GM19438 (cell line): ENCODE data around the gene HBE1.
A peak's percentile ranks its signal among the peaks of the same experiment; 100 is the strongest.

ENCODE experiments used
- ATAC-seq: cut with Tn5 transposase; IDR thresholded peaks from one replicate; pipeline ENCODE4 v1.9.1; 2021; ENCODE audit warnings: low read depth; ENCODE audit not compliant: unreplicated experiment

The HBE1 gene

DNA sequence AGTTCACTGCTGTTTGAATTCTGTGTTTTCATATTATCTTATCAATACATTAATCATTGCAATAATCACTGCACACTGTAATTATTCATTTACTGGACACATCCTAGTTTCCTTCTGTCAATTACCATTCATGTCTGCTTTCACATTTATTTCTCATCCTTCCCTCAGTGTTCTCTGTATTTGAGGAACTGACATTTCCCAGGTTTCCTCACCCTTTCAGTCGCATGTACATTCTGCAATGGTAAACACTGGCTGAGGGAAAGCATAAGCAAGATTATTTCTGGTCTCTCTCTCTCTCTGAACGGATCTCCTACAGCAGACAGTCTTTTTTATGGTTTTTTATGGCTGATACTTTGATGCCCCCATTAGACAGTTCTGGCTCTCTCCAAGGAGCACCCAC is 31.3 kb downstream of the HBE1 start:
- ATAC-seq: no peak

DNA sequence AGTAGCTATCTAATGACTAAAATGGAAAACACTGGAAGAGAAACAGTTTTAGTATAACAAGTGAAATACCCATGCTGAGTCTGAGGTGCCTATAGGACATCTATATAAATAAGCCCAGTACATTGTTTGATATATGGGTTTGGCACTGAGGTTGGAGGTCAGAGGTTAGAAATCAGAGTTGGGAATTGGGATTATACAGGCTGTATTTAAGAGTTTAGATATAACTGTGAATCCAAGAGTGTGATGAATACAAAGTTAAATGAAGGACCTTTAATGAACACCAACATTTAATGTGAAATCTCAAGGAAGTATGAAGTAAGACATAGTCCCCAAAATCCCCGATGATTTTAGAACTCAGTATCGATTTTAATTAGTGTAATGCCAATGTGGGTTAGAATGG is 32.3 kb downstream of the HBE1 start:
- no peak for ATAC-seq

DNA sequence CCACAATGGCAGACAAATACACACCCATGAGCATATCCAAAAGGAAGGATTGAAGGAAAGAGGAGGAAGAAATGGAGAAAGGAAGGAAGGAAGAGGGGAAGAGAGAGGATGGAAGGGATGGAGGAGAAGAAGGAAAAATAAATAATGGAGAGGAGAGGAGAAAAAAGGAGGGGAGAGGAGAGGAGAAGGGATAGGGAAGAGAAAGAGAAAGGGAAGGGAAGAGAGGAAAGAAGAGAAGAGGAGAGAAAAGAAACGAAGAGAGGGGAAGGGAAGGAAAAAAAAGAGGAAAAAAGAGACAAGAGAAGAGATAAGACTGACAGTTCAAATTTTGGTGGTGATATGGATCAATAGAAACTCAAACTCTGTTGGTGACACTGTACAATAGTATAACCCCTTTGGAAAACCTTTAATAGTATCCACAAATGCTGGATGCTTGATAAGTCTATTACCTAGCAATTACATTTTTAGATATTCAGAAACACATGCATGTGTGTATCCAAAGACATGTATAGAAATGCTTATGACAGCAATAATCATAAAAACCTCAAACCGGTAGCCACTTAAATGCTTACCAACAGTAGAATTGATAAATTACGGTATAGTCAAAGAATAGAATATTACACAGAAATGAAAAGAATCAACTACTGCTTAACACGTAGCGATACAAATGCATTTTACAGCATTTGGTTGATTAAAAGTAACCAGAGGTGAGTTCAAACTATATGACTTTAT is 34.2 kb downstream of the HBE1 start:
- no peak for ATAC-seq

DNA sequence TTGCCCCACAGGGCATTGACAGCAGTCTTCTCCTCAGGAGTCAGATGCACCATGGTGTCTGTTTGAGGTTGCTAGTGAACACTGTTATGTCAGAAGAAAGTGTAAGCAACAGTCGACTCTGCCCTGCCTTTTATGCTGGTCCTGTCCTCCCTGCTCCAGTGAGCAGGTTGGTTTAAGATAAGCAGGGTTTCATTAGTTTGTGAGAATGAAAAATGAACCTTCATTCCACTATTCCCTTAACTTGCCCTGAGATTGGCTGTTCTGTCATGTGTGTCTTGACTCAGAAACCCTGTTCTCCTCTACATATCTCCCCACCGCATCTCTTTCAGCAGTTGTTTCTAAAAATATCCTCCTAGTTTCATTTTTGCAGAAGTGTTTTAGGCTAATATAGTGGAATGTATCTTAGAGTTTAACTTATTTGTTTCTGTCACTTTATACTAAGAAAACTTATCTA is 35.3 kb downstream of the HBE1 start, which contains the start of gene HBD:
TSS of gene HBD (minus strand) at position 103 of the 454 bp plus-strand sequence. CDS start at position 53, 50 bp downstream.
- peak; percentile 89 for ATAC-seq

DNA sequence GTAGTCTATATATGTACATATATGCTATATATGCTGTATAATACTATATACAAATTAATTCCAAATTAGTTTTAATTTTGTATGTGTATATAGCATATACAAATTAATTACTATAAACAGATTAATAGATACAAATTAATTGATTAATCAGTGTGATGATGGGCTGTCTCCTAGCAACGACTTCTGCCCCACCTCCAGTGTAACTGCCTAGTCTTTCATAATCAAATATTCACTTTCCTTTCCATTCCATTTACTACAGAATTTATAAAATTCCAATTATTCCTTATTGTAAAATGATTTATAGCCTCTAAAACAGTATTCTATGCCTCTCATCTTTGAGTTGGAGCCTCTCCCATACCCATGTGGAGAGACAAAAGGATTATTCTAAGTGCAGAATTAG is 36.4 kb downstream of the HBE1 start:
- ATAC-seq: no peak

DNA sequence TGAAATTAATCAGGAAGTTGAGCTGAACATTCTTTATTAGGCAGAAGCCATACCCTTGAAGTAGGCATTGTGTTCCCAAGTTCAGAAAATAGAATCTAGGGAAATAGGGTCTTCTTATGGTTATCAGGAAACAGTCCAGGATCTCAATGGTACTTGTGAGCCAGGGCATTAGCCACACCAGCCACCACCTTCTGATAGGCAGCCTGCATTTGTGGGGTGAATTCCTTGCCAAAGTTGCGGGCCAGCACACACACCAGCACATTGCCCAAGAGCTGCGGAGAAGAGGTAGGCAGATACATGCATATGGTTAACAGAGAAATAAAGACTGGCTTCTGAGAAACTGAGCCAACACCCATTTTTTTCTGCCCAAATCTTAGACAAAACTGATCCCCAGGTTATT is 36.9 kb downstream of the HBE1 start:
- no peak for ATAC-seq

DNA sequence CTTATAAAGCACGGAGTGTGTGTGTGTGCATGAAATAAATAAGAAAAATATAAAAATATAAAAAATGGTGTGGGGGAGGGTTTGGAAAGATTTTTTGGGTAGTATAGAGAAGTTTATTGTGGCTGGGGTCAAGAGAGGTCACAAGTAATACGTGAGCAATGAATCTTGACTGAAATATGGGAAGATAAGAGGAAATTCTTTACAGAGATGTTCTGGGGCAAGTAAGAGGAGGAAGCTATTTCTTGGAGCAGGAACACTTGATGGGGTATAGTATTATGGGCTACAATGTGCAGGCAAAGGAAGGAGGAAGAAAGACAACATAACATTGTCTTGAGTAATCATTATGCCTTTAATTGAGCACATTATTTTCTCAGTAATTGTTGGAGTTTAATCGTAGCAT is 37.6 kb downstream of the HBE1 start:
- ATAC-seq: no peak

DNA sequence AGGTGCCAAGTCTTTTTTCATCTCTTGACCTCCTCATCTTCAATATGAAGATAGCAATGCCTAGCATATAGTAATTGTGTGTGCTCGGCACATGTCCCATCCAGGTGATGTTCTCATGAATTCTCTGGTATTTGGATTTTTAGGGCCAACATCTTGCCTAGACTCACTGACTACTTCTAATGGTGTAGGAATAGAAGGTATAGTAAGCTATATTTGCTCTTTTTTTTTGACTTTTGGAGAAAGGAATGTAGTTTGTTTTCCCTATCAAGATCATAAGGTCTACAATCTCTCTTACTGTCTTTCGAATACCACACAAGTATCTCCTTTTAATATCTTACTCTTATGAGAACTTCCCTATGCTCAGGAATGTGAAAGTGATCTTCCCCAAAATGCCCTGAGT is 38.6 kb downstream of the HBE1 start:
- ATAC-seq: no peak

DNA sequence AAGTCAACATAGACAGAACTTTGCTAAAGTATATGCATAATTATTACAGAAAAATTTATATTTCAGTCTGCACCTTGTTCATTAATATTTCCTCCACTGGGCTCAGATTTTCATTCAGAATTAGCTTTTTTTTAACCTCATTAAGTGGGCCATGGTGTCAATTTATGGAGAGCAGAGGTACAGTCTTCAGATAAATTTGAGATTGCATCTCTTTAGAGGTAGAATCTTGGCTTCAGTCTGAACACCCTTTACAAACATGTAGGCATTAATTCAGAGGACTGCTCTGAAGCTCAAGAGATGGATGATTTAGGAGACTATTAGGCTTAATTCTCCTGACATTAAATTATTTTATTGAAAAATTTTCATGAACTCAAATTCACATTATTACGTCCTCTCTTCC is 39.5 kb downstream of the HBE1 start:
- no peak for ATAC-seq

DNA sequence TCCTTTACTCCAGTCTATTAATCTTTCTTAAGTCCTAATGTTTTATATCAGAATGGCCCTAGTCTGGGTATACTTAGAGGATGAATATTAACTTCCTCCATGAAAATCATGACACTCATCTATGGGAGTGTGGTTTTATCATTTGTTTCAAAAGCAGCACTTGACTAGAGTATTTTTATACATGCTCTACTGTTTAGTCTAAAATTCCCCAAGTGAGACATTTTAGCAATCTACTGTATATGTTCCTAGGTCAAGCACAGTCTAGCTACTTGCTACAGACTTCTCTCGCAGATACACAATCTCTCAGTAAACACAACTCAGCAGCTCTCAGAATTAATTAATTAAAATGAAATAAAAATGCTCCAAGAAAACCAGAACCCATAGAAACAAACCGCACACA is 39.9 kb downstream of the HBE1 start:
- ATAC-seq: no peak

DNA sequence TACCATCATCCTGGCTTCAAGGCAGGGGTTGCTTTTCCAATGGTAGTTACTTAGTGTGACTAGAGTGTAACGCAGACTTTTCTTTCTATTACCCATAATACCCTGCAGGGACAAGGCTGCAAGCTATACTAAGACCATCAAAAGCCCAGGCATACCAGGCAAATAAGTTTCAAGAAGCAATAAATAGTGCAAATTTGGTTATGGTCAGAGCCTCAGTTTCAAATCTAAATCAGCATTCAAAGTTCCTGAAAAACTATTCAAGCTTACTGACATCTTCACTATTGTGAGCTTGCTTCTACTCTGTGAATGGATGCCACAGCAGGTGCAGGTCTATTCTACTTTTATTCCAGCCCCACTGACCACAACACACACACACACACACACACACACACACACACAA is 40.4 kb downstream of the HBE1 start:
- ATAC-seq: no peak

DNA sequence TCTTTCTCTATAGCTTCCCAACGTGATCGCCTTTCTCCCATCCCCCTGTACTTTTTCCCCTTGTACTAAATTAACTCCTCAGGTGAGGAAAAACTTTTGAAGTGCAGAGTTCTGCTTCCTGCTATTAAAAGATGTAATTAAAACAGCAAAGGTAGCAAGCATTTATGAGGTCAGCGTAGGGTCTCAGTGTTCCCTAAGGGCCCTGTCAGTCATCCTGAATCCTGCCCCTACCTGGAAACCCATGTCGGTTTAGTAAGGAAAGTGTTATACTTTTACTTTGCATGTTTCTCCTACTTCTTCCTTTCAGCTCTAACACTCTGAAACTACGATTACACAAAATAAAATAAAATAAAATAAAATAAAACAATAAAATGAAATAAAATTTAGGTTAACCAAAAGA is 41.6 kb downstream of the HBE1 start:
- no peak for ATAC-seq

DNA sequence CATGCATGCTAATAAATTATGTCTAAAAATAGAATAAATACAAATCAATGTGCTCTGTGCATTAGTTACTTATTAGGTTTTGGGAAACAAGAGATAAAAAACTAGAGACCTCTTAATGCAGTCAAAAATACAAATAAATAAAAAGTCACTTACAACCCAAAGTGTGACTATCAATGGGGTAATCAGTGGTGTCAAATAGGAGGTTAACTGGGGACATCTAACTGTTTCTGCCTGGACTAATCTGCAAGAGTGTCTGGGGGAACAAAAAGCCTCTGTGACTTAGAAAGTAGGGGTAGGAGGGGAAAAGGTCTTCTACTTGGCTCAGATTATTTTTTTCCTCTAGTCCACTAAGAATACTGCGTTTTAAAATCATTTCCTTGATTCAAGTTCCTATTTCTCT is 42.1 kb downstream of the HBE1 start:
- ATAC-seq: no peak

DNA sequence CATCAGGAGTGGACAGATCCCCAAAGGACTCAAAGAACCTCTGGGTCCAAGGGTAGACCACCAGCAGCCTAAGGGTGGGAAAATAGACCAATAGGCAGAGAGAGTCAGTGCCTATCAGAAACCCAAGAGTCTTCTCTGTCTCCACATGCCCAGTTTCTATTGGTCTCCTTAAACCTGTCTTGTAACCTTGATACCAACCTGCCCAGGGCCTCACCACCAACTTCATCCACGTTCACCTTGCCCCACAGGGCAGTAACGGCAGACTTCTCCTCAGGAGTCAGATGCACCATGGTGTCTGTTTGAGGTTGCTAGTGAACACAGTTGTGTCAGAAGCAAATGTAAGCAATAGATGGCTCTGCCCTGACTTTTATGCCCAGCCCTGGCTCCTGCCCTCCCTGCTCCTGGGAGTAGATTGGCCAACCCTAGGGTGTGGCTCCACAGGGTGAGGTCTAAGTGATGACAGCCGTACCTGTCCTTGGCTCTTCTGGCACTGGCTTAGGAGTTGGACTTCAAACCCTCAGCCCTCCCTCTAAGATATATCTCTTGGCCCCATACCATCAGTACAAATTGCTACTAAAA is 42.9 kb downstream of the HBE1 start, which contains the start of gene HBB:
TSS of gene HBB (minus strand) at position 340 of the 579 bp plus-strand sequence. CDS start at position 290, 50 bp downstream.
- no peak for ATAC-seq

DNA sequence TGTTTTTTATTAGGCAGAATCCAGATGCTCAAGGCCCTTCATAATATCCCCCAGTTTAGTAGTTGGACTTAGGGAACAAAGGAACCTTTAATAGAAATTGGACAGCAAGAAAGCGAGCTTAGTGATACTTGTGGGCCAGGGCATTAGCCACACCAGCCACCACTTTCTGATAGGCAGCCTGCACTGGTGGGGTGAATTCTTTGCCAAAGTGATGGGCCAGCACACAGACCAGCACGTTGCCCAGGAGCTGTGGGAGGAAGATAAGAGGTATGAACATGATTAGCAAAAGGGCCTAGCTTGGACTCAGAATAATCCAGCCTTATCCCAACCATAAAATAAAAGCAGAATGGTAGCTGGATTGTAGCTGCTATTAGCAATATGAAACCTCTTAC is 44.3 kb downstream of the HBE1 start:
- no peak for ATAC-seq

DNA sequence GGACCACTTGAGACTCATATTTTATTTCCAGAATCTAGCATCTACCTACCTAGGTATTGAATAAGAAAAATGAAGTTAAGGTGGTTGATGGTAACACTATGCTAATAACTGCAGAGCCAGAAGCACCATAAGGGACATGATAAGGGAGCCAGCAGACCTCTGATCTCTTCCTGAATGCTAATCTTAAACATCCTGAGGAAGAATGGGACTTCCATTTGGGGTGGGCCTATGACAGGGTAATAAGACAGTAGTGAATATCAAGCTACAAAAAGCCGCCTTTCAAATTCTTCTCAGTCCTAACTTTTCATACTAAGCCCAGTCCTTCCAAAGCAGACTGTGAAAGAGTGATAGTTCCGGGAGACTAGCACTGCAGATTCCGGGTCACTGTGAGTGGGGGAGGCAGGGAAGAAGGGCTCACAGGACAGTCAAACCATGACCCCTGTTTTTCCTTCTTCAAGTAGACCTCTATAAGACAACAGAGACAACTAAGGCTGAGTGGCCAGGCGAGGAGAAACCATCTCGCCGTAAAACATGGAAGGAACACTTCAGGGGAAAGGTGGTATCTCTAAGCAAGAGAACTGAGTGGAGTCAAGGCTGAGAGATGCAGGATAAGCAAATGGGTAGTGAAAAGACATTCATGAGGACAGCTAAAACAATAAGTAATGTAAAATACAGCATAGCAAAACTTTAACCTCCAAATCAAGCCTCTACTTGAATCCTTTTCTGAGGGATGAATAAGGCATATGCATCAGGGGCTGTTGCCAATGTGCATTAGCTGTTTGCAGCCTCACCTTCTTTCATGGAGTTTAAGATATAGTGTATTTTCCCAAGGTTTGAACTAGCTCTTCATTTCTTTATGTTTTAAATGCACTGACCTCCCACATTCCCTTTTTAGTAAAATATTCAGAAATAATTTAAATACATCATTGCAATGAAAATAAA is 44.9 kb downstream of the HBE1 start:
- ATAC-seq: no peak

DNA sequence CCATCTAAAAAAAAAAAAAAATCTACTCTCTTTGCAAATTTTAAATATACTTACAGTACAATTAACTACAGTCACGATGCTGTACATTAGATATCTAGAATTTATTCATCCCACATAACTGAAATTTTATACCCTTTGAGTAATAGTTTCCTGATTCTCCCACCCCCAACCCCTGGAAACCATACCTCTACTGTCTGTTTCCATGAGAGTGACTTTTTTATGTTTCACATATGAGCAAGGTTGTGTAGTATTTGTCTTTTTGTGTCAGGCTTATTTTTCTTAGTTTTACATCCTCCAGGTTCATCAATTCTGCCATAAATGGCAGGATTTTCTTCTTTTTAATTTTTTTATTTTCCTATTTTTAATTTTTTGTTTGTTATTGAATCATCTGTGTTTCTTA is 46.1 kb downstream of the HBE1 start:
- ATAC-seq: no peak

DNA sequence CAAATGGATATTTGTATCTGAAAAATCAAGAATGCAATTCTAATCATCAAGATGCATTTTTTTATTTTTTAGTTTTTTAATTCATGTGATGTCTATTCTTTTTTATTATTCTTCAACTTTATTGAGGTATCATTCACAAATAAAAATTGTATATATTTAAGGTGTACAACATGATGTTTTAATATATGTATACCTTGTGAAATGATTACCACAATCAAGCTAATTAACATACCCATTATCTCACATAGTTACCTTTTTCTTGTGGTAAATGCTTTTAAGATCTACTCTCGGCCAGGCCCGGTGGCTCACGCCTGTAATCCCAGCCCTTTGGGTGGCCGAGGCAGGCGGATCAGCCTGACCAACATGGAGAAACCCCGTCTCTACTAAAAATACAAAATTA is 46.6 kb downstream of the HBE1 start:
- no peak for ATAC-seq
